GM12878 (cell line): Measurements from ENCODE around the gene PLD4. TPM values are rescaled to one million over a fixed set of nuclear protein-coding genes. Genes with fewer than 3 reads are reported as not detected.

Source experiments
- IKZF2 ChIP-seq, 2 experiments: fragments of 450-650 bp; IDR thresholded peaks; 2 replicates each; pipeline ENCODE4 v1.6.1; 2017; ENCODE audit warnings: mild to moderate bottlenecking in 2 of 2, moderate library complexity in 2 of 2
- polyA plus RNA-seq, 11 experiments: library from polyadenylated mRNA; depleted of rRNA in 4 of 11; unstranded in 6 of 11; stranded (reverse) in 5 of 11; fragments of >200 nt; fragmentation: Nextera tagmentation in 4 of 11; fragmentation: Illumina TruSeq in 1 of 11; extraction: Ambion mirVana in 4 of 11; extraction: Trizol in 1 of 11; gene quantifications; 1 replicate in 1 of 11; 2 replicates in 10 of 11; pipeline versions ENCODE4 v1.2.1 to v1.2.3, GENCODE V29; 2011 to 2016; ENCODE audit warnings: inconsistent platforms in 2 of 11, missing spikeins in 2 of 11, low read depth in 1 of 11
- total RNA-seq, 4 experiments: library from RNA; depleted of rRNA in 3 of 4; stranded (reverse); fragments of >200 nt in 3 of 4; fragmentation: Illumina TruSeq in 1 of 4; extraction: Trizol in 1 of 4; gene quantifications; 2 replicates each; pipeline versions ENCODE4 v1.2.1 to v1.2.3, GENCODE V29; 2013 to 2021
- TF ChIP-seq, protein P1 (sequence below): fragments of 450-650 bp; IDR thresholded peaks from 2 replicates; pipeline ENCODE4 v1.6.1; 2017; ENCODE audit warnings: mild to moderate bottlenecking, moderate library complexity
- TF ChIP-seq, protein P2 (sequence below): IDR thresholded peaks from 2 replicates; pipeline ENCODE4 v1.6.1; 2012; ENCODE audit warnings: low read depth, low read length, improper control_type of control experiment
- TF ChIP-seq, protein P3 (sequence below): fragments of 450-650 bp; IDR thresholded peaks from 2 replicates; pipeline ENCODE4 v1.6.1; 2016; ENCODE audit warnings: mild to moderate bottlenecking
- TF ChIP-seq, protein P4 (sequence below): IDR thresholded peaks from 2 replicates; pipeline ENCODE4 v1.6.1; 2012; ENCODE audit warnings: low read depth, low read length, improper control_type of control experiment

Gene PLD4
- total and polyA plus RNA-seq, 10 of the 15 experiments (the other 5 are each of a cell fraction or from before 2014, with no cell fraction given) = 0.20 to 57.7 (median 9.9) TPM

DNA sequence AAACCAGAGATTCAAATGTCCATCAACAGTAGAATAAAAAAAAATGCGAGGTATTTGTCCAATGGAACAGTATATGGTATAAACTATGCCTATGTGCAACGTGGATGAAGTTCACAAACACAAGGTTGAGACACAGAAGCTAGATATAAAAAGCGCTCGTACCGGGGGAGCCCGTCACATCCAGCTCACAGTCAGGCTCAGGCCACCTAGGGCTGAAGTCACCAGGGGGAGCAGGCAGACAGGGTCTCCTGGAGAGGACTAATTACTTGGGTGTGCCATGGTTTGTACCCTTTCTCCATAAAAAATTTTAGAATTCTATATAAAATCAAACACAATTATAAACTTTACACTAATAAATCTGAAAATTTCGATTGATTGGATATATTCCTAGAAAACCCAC is 39.9 kb downstream of the PLD4 start (continued):
- TF ChIP-seq, protein P1, sequence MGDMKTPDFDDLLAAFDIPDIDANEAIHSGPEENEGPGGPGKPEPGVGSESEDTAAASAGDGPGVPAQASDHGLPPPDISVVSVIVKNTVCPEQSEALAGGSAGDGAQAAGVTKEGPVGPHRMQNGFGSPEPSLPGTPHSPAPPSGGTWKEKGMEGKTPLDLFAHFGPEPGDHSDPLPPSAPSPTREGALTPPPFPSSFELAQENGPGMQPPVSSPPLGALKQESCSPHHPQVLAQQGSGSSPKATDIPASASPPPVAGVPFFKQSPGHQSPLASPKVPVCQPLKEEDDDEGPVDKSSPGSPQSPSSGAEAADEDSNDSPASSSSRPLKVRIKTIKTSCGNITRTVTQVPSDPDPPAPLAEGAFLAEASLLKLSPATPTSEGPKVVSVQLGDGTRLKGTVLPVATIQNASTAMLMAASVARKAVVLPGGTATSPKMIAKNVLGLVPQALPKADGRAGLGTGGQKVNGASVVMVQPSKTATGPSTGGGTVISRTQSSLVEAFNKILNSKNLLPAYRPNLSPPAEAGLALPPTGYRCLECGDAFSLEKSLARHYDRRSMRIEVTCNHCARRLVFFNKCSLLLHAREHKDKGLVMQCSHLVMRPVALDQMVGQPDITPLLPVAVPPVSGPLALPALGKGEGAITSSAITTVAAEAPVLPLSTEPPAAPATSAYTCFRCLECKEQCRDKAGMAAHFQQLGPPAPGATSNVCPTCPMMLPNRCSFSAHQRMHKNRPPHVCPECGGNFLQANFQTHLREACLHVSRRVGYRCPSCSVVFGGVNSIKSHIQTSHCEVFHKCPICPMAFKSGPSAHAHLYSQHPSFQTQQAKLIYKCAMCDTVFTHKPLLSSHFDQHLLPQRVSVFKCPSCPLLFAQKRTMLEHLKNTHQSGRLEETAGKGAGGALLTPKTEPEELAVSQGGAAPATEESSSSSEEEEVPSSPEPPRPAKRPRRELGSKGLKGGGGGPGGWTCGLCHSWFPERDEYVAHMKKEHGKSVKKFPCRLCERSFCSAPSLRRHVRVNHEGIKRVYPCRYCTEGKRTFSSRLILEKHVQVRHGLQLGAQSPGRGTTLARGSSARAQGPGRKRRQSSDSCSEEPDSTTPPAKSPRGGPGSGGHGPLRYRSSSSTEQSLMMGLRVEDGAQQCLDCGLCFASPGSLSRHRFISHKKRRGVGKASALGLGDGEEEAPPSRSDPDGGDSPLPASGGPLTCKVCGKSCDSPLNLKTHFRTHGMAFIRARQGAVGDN = no peak
- no peak for TF ChIP-seq IKZF2 (IDR thresholded peaks at IDR 0.05)
- TF ChIP-seq, protein P2, sequence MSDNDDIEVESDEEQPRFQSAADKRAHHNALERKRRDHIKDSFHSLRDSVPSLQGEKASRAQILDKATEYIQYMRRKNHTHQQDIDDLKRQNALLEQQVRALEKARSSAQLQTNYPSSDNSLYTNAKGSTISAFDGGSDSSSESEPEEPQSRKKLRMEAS = no peak
- TF ChIP-seq, protein P3, sequence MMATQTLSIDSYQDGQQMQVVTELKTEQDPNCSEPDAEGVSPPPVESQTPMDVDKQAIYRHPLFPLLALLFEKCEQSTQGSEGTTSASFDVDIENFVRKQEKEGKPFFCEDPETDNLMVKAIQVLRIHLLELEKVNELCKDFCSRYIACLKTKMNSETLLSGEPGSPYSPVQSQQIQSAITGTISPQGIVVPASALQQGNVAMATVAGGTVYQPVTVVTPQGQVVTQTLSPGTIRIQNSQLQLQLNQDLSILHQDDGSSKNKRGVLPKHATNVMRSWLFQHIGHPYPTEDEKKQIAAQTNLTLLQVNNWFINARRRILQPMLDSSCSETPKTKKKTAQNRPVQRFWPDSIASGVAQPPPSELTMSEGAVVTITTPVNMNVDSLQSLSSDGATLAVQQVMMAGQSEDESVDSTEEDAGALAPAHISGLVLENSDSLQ = no peak
- TF ChIP-seq, protein P4, sequence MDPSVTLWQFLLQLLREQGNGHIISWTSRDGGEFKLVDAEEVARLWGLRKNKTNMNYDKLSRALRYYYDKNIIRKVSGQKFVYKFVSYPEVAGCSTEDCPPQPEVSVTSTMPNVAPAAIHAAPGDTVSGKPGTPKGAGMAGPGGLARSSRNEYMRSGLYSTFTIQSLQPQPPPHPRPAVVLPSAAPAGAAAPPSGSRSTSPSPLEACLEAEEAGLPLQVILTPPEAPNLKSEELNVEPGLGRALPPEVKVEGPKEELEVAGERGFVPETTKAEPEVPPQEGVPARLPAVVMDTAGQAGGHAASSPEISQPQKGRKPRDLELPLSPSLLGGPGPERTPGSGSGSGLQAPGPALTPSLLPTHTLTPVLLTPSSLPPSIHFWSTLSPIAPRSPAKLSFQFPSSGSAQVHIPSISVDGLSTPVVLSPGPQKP = no peak
